GM18519 (cell line): ENCODE results near the gene C10orf67.

Experiments used
- ATAC-seq: cut with Tn5 transposase; IDR thresholded peaks from one replicate; pipeline ENCODE4 v1.9.1; 2021; ENCODE audit warnings: mild to moderate bottlenecking, moderate library complexity; ENCODE audit not compliant: unreplicated experiment, low FRiP score

Gene C10orf67

GRCh38 chr10:23174977-23175512 lies 169.6 kb downstream of the C10orf67 start:
- ATAC-seq, result no peak

GRCh38 chr10:23174074-23174976 lies 170.3 kb downstream of the C10orf67 start:
- ATAC-seq, result no peak

- ATAC-seq, result no peak
Observed at GRCh38 chr10:23173214-23174073, 171.2 kb downstream of the C10orf67 start.

GRCh38 chr10:23172429-23173213 lies 172.0 kb downstream of the C10orf67 start:
- ATAC-seq, result no peak

GRCh38 chr10:23171232-23171876 lies 173.2 kb downstream of the C10orf67 start:
- no peak for ATAC-seq

- ATAC-seq, result no peak
Observed at GRCh38 chr10:23158370-23158769, 186.2 kb downstream of the C10orf67 start.

- no peak for ATAC-seq
Observed at GRCh38 chr10:23157691-23158369, 186.8 kb downstream of the C10orf67 start.

- ATAC-seq, result no peak
Observed at GRCh38 chr10:23157239-23157681, 187.3 kb downstream of the C10orf67 start.

GRCh38 chr10:23156447-23157150 lies 188.0 kb downstream of the C10orf67 start:
- ATAC-seq, result no peak

GRCh38 chr10:23155169-23155568 lies 189.4 kb downstream of the C10orf67 start:
- no peak for ATAC-seq
